ENCODE measurements around the gene IGSF21.

Gene IGSF21

GRCh38 chr1:18103788-18104421 is 3.7 kb upstream of the IGSF21 start:
- no peak for DNase-seq (ENCODE audit: low read depth, low spot score)
- in situ Hi-C loops (cut with HindIII; ENCODE audit: low sequenced_read_pairs) = no loop called here

GRCh38 chr1:18104546-18105100 is 3.0 kb upstream of the IGSF21 start:
- H3K4me3 ChIP-seq (ENCODE audit: low read depth, low read length) = no peak overlapping the region
- TF ChIP-seq CTCF (IDR thresholded peaks at IDR 0.05; ENCODE audit: low read depth, low read length) = no peak
- in situ Hi-C loops (cut with HindIII; ENCODE audit: low sequenced_read_pairs) = no loop called here
- DNase-seq (ENCODE audit: low read depth, low spot score) = no peak

More at GRCh38 chr1:18103788-18104421, 3.7 kb upstream of the IGSF21 start:
- no peak overlapping the region for H3K4me3 ChIP-seq (ENCODE audit: low read depth, low read length)
- no peak for TF ChIP-seq CTCF (IDR thresholded peaks at IDR 0.05; ENCODE audit: low read depth, low read length)

GRCh38 chr1:18105196-18105595 is 2.4 kb upstream of the IGSF21 start:
- DNase-seq (ENCODE audit: low read depth, low spot score) = no peak
- in situ Hi-C loops (cut with HindIII; ENCODE audit: low sequenced_read_pairs) = no loop called here
- no peak for TF ChIP-seq CTCF (IDR thresholded peaks at IDR 0.05; ENCODE audit: low read depth, low read length)
- H3K4me3 ChIP-seq (ENCODE audit: low read depth, low read length) = no peak overlapping the region

- no peak for DNase-seq (ENCODE audit: low read depth, low spot score)
- in situ Hi-C loops (cut with HindIII; ENCODE audit: low sequenced_read_pairs) = no loop called here
- H3K4me3 ChIP-seq (ENCODE audit: low read depth, low read length) = no peak overlapping the region
- no peak for TF ChIP-seq CTCF (IDR thresholded peaks at IDR 0.05; ENCODE audit: low read depth, low read length)
Measured at GRCh38 chr1:18108299-18109057, 880 bp downstream of the IGSF21 start.

- TF ChIP-seq CTCF (IDR thresholded peaks at IDR 0.05; ENCODE audit: low read depth, low read length) = no peak
- in situ Hi-C loops (cut with HindIII; ENCODE audit: low sequenced_read_pairs) = no loop called here
- H3K4me3 ChIP-seq (ENCODE audit: low read depth, low read length) = no peak overlapping the region
- no peak for DNase-seq (ENCODE audit: low read depth, low spot score)
Measured at GRCh38 chr1:18109058-18109755, 1.6 kb downstream of the IGSF21 start.

- in situ Hi-C loops (cut with HindIII; ENCODE audit: low sequenced_read_pairs) = no loop called here
- no peak for TF ChIP-seq CTCF (IDR thresholded peaks at IDR 0.05; ENCODE audit: low read depth, low read length)
- no peak overlapping the region for H3K4me3 ChIP-seq (ENCODE audit: low read depth, low read length)
- no peak for DNase-seq (ENCODE audit: low read depth, low spot score)
Measured at GRCh38 chr1:18109756-18110597, 2.4 kb downstream of the IGSF21 start.

Data from astrocyte of the spinal cord (primary cell).